ENCODE measurements around the gene CMSS1.

CMSS1 gene

GRCh38 chr3:99875929-99876841 lies 58.5 kb downstream of the CMSS1 start:
- DNase-seq = no peak

DNA sequence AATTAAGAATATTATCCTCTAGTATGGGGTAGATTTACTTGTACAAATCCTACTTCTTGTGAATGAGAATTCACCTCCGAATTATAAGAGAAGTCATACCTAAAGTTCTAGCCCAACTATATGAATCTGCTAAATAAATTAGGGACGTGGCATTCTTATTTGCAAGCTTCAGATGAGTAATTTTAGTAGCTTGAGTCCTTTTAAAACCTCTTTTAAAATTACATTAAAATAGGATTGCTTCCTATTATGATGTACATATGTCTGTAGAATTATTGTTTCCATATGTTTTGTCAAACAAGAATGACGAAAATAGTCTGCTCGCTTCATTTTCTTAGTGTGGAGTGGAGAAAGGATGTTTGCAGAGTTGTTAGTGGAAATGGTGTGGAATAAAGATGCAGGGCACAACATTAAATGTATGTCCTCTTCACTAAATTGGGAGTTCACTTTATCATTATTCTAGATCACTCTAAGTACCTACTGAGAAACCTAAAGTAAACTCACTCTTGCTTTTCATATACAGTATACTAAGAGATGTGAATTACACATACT lies 59.4 kb downstream of the CMSS1 start:
- DNase-seq = no peak

DNA sequence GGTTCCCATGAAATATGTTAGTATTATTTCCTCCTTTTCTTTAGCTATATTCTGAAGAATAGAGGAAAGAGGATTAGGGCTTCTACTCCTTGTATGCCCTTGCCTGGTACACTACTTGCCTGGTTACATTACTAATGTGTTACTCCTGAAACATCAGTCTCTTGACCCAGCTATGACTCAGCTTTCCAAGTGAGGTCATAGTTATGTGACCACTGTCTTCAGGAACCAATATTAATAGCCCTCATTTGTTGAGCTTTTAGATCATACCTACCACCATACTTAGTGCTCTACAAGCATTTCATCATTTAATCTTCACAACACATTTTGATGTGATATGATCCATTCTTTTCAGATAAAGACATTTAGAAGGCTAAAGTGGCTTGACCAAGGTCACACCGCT lies 60.3 kb downstream of the CMSS1 start:
- no peak for DNase-seq

DNA sequence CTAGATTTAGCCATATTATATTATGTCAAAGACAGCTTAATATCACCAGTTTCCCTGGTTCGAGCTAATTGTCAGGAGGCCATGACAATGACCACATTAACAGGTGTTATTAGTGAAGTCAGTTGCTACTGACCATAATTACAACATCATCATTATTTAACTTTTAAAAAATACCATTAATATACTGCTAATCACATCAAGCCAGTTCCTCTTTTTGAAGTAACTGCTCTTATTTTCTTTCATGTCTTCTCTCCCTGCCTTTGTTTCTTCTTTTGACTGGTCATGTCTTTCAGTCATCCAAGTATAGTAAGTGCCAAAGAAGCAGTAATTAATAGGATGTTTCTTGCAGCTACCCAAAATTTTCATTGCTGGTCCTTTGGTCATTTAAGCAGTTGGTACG lies 61.6 kb downstream of the CMSS1 start:
- no peak for DNase-seq

- no peak for DNase-seq
These were observed 63.5 kb downstream of the CMSS1 start for GRCh38 chr3:99881121-99881524.

DNA sequence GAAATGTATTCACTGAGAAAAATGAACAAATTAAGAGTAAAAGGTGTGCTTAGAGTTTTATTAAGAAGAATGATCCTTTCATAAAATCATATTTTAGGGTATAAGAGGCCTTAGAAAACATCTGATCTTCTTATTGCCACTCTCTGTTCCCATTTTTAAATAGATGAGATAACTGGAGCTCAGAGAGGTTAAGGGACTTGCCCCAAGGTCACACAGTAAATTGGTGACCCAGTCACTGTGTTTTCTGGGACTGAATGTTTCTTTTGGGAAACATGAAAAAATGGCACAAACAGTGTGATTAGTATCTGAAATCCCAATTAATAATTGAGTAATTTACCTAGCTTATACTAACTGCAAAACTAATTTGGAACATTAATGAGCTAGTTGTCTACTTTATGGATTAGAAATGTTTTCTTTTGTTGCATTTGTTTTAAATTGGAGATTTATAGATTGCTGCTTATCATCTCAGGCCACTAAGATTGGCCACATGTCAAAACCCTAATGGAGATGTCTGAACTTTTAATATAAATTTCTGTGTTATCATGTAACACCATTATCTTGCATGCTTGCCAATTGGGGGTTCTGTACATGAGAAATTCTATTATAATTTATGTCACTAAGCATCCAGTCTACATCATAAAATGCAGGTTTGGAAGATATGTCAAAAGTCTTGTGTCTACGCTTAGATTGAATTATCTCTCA lies 64.9 kb downstream of the CMSS1 start:
- DNase-seq = no peak

DNA sequence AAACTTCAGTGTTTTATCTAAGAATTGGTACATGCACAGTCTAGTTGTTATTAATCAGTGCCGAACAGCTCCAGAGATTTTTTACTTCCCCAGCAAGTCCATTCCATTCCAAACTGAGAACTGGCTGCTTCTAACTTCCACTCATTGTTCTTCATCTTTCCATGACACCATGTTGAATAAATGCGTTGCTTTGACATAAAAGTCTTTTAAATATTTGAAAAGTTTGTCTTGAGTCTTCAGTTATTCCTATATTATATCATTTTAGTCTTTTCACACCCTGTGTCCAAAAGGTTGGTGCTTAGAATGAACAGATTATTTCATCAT lies 65.4 kb downstream of the CMSS1 start:
- DNase-seq = no peak

DNA sequence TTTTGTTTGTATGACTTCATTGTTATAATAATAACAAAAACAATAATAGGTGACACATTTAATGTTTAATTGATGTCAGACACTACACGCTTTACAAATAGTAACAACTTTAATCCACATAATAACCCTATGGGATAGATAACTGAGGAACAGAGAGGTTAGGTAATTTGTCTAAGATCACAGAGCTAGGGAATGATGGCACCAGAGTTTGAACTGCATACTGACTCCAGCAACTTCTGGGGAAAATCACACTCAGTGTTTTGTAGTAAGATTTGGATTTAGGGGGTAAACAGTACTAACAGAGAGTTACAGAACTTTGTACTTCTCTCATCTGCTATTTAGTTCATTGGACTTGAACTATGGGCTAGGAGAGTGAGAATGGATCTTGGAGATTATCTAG lies 66.0 kb downstream of the CMSS1 start:
- DNase-seq = no peak

DNA sequence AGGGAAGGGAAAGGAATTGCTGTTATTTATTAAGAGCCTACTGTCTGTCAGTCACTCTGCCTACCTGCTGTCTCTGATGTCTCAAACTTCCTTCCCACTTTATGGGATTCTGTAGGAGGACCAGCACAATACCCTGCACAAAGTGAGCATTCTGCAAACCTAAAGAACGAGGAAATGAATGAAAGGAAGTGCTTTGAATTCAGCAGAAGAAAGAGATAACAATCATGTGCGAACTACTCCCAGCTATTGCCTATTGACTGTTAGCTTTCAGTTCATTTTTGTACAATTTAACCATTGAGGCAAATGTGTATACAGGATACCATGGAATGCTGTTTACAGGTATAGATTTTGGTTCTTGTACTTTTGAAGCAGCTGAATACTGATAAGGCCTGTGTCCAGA lies 66.8 kb downstream of the CMSS1 start:
- DNase-seq = no peak

- no peak for DNase-seq
These were observed 67.4 kb downstream of the CMSS1 start for GRCh38 chr3:99885085-99885484.

- DNase-seq = no peak
These were observed 68.2 kb downstream of the CMSS1 start for GRCh38 chr3:99885851-99886250.

- DNase-seq = no peak
These were observed 74.1 kb downstream of the CMSS1 start for GRCh38 chr3:99891610-99892285.

- no peak for DNase-seq
These were observed 74.7 kb downstream of the CMSS1 start for GRCh38 chr3:99892332-99892731.

DNA sequence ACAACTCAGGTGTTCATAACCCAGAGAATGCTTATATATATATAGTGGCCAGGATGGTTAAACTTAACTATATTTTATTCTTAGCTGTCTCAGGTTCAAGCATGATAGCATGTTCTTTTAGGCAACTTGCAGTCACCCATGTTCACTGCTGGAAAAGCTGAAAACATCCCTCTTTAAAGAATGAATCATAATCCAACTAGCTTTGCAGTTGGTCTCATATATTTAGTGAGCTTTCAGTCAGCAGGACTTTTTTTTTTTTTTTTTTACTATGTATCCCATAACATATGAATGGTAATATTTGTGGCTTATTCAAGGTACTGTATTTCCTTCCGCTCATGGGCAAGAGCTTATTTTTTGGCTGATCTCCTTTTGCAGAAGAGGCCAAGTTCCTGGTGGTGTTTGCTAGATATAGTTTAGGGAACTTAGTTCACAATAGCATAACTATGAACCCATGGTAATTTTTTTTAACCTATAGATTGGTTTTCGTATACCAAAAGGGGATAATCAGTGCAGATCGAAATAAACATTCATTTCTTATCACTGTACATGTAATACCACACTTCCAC lies 77.6 kb downstream of the CMSS1 start:
- no peak for DNase-seq

- no peak for DNase-seq
These were observed 78.2 kb downstream of the CMSS1 start for GRCh38 chr3:99895703-99896441.

- DNase-seq = no peak
These were observed 78.8 kb downstream of the CMSS1 start for GRCh38 chr3:99896482-99896881.

- no peak for DNase-seq
These were observed 81.9 kb downstream of the CMSS1 start for GRCh38 chr3:99899603-99900002.

GRCh38 chr3:99900248-99900647 lies 82.6 kb downstream of the CMSS1 start:
- no peak for DNase-seq

- no peak for DNase-seq
These were observed 83.7 kb downstream of the CMSS1 start for GRCh38 chr3:99901200-99901926.

DNA sequence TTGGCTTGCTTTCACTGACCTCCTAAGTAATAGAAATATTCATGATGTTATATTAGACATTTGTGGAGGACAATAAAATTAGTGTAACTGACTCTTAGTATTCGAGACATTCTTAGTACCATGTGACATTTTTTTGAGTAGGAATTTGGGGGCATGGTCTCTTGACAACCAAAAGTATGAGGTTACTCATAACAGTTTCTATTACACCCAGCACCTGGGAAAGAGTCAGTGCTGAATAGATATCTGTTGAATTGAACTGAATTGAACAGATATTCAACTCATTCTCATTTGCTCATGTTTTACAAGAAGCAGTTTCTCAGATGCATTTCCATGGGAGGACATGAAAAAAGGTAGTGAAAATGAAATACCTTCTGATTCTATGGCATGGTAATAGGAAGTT lies 84.4 kb downstream of the CMSS1 start:
- DNase-seq = no peak

DNA sequence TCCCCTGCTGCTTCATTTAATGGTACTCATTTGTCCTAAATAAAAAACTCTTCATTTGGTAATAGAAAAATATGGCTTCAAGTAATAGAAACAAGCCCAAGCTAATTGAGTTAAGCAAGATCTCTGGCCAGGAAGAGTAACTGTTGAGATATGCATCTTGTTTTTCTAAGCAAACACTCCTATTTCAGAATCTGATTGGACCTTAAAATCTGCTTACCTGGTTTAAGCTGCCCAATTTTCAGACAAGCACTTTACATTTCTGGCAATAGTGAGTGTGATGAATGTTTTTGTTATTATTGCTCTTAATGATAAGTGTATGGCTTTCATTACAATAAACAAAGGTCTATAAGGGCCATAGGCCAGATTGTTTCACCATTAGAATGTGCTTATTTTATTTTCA lies 86.2 kb downstream of the CMSS1 start:
- no peak for DNase-seq
